NCI-H1436 (cell line): ENCODE results near the gene HSF2BP.
"Not testable (repeated sequence)": the region's sequence is repeated elsewhere in the genome, so short reads cannot be mapped to it uniquely, and the experiment has no call there.

Experiments used
- DNase-seq: peaks from one replicate; lab custom pipeline; 2025; lab: John Stamatoyannopoulos, UW

Gene HSF2BP

GRCh38 chr21:43659136-43660000 is at the start of gene HSF2BP, which contains the start of gene RRP1B:
TSS of gene HSF2BP (minus strand) at chr21:43659488. CDS start at chr21:43658096, 1,392 bp downstream.
TSS of gene RRP1B (plus strand) at chr21:43659560. CDS start at chr21:43659665, 105 bp downstream.
- peak; percentile 82 for DNase-seq

GRCh38 chr21:43708745-43709381 is 49.6 kb upstream of the HSF2BP start:
- DNase-seq: no peak

GRCh38 chr21:43707462-43707861 is 48.2 kb upstream of the HSF2BP start:
- DNase-seq: no peak

- no peak for DNase-seq
Observed at GRCh38 chr21:43703035-43703880, 44.0 kb upstream of the HSF2BP start.

- no peak for DNase-seq
Observed at GRCh38 chr21:43702785-43703034, 43.4 kb upstream of the HSF2BP start.

GRCh38 chr21:43701936-43702784 is 42.9 kb upstream of the HSF2BP start:
- DNase-seq: no peak

- DNase-seq: no peak
Observed at GRCh38 chr21:43699933-43700599, 40.8 kb upstream of the HSF2BP start.

- not testable (repeated sequence) for DNase-seq
Observed at GRCh38 chr21:43699492-43699777, 40.1 kb upstream of the HSF2BP start.

GRCh38 chr21:43697758-43698643 is 38.7 kb upstream of the HSF2BP start:
- DNase-seq: no peak

- DNase-seq: no peak
Observed at GRCh38 chr21:43696214-43696613, 36.9 kb upstream of the HSF2BP start.

- no peak for DNase-seq
Observed at GRCh38 chr21:43694437-43695079, 35.3 kb upstream of the HSF2BP start.

GRCh38 chr21:43693981-43694380 is 34.7 kb upstream of the HSF2BP start:
- no peak for DNase-seq

- DNase-seq: no peak
Observed at GRCh38 chr21:43692949-43693348, 33.7 kb upstream of the HSF2BP start.

GRCh38 chr21:43691801-43692200 is 32.5 kb upstream of the HSF2BP start:
- no peak for DNase-seq

GRCh38 chr21:43691086-43691795 is 32.0 kb upstream of the HSF2BP start:
- no peak for DNase-seq

GRCh38 chr21:43690346-43690745 is 31.1 kb upstream of the HSF2BP start:
- DNase-seq: no peak

GRCh38 chr21:43689556-43690337 is 30.5 kb upstream of the HSF2BP start:
- no peak for DNase-seq

GRCh38 chr21:43688906-43689305 is 29.6 kb upstream of the HSF2BP start:
- DNase-seq: no peak
